ENCODE measurements around the gene TGFBR3.

DNA sequence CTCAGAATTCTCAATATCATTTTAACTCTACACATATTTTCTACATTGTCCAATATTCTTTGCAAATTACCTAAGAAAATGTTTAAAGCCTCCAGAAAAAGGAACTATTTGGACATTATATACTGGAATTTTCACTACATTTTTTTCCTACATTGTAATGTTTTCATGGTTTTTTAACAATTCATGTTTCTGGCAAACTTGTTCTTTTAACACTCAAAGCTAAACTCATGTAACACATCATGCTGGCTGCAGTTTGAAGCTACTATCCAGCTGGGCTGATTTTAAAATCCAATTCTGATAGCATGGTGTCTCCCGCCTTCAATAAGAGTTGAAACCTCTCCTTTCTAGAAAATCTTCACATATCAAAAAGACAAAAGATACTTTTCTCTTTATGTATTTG lies 52.0 kb downstream of the TGFBR3 start:
- no peak for TF ChIP-seq POLR2A (IDR thresholded peaks at IDR 0.05)
- TF ChIP-seq, protein P1, sequence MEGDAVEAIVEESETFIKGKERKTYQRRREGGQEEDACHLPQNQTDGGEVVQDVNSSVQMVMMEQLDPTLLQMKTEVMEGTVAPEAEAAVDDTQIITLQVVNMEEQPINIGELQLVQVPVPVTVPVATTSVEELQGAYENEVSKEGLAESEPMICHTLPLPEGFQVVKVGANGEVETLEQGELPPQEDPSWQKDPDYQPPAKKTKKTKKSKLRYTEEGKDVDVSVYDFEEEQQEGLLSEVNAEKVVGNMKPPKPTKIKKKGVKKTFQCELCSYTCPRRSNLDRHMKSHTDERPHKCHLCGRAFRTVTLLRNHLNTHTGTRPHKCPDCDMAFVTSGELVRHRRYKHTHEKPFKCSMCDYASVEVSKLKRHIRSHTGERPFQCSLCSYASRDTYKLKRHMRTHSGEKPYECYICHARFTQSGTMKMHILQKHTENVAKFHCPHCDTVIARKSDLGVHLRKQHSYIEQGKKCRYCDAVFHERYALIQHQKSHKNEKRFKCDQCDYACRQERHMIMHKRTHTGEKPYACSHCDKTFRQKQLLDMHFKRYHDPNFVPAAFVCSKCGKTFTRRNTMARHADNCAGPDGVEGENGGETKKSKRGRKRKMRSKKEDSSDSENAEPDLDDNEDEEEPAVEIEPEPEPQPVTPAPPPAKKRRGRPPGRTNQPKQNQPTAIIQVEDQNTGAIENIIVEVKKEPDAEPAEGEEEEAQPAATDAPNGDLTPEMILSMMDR (IDR thresholded peaks at IDR 0.05), result no peak
